Panc1 (cell line): Measurements from ENCODE around the gene GPR50.

Experiments used
- POLR2AphosphoS5 ChIP-seq: IDR thresholded peaks from 2 replicates; pipeline ENCODE4 v1.6.1; 2012; ENCODE audit warnings: mild to moderate bottlenecking, low read depth, low read length, moderate library complexity
- SIN3A ChIP-seq: IDR thresholded peaks from 2 replicates; pipeline ENCODE4 v1.6.1; 2012; ENCODE audit warnings: low read depth, mild to moderate bottlenecking, low read length, moderate library complexity, borderline replicate concordance; ENCODE audit not compliant: insufficient read depth
- TCF7L2 ChIP-seq: IDR thresholded peaks from 2 replicates; pipeline ENCODE4 v1.6.1; 2011; ENCODE audit warnings: mild to moderate bottlenecking, low read depth, low read length, inconsistent platforms
- TF ChIP-seq, protein P1 (sequence below): fragments of 450-650 bp; IDR thresholded peaks from 2 replicates; pipeline ENCODE4 v1.5.1; 2017; ENCODE audit warnings: mild to moderate bottlenecking

DNA sequence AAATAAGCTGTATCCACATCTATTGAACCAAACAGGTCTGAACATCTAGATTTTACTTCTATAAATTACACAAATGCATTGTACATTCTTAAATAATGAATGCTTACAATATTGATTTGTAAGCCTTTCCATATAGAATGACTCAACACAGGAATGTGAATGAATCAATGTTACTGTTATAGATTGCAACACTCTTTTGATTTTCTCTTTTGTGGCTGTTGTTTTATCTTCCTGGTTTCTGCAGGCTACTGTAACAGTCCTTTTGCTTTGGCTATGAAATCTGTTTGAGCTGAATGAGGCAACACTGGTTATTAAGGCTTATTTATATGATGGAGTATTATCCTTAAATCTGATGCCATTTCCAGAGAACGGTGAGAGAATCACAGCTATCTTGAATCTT is 49.5 kb downstream of the GPR50 start:
- TF ChIP-seq POLR2AphosphoS5: no peak
- TF ChIP-seq, protein P1, sequence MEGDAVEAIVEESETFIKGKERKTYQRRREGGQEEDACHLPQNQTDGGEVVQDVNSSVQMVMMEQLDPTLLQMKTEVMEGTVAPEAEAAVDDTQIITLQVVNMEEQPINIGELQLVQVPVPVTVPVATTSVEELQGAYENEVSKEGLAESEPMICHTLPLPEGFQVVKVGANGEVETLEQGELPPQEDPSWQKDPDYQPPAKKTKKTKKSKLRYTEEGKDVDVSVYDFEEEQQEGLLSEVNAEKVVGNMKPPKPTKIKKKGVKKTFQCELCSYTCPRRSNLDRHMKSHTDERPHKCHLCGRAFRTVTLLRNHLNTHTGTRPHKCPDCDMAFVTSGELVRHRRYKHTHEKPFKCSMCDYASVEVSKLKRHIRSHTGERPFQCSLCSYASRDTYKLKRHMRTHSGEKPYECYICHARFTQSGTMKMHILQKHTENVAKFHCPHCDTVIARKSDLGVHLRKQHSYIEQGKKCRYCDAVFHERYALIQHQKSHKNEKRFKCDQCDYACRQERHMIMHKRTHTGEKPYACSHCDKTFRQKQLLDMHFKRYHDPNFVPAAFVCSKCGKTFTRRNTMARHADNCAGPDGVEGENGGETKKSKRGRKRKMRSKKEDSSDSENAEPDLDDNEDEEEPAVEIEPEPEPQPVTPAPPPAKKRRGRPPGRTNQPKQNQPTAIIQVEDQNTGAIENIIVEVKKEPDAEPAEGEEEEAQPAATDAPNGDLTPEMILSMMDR: no peak
- no peak for TF ChIP-seq TCF7L2
- TF ChIP-seq SIN3A: no peak
